Measurements from ENCODE around the gene COL4A3. TPM values are rescaled to one million over a fixed set of nuclear protein-coding genes. Genes with fewer than 3 reads are reported as not detected.
A peak's percentile ranks its signal among the peaks of the same experiment; 100 is the strongest.

The COL4A3 gene
- total and polyA plus RNA-seq, 2 experiments from 2014 or later: 0.29 TPM; not detected in 1

DNA sequence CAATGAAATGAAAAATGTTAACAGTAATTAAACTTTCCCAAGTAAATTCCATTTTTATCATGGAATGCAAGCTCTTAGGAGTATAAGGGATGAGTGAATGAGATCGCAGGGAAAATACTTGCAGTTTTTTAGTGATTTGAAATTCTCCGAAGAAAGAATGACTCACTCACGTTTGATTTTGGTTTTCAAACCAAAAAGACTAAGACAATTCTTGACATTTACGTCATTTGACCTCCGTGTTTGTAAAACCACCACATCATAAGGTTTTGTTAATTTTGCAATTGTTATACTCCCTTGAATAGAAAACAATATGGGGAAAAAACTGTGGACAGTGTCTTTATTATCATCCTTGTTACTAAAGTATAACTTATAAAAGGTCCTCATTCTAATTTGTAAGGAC lies 29.8 kb upstream of the COL4A3 start:
- TF ChIP-seq CTCF (IDR thresholded peaks at IDR 0.05; ENCODE audit: low read depth, low read length): no peak
- Histone ChIP-seq H3K36me3 (no peaks in the 10 kb centered on the region), H3K4me3 (no peak overlapping the region), H3K27ac (no peak overlapping the region), H3K27me3 (no peaks in the 10 kb centered on the region), H3K4me1 (ENCODE audit: low read depth) (no peaks in the 10 kb centered on the region), H3K9me3 (ENCODE audit: low read depth) (no peaks in the 10 kb centered on the region)
- peak in 1 of 2 donors; percentile 46 for DNase-seq (ENCODE audit: low read depth in 1 of 2, low spot score in 1 of 2)

DNA sequence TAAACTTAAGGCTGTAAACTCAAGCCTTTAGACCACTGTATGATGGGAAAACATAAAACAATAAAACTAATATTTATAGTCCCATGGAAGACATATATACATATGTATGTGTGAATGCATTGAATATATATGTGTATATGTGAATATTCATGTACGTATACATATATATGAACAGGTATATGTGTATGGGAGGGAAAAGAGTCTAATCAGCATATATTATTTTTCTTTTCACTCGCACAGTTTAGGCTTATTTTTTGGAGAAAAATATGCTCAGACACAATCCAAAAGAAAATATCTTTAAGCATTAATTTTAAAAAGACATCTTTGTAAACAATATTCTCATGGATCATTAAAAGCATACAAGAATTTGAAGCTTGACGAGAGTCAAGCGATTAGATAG lies 23.1 kb upstream of the COL4A3 start:
- no peak for DNase-seq (ENCODE audit: low read depth in 1 of 2, low spot score in 1 of 2)
- TF ChIP-seq CTCF (IDR thresholded peaks at IDR 0.05; ENCODE audit: low read depth, low read length): no peak
- no peak overlapping the region for H3K27ac ChIP-seq

GRCh38 chr2:227143895-227144294 lies 20.5 kb upstream of the COL4A3 start:
- H3K36me3 ChIP-seq: no peaks in the 10 kb centered on the region
- no peaks in the 10 kb centered on the region for H3K27me3 ChIP-seq
- no peak for DNase-seq (ENCODE audit: low read depth in 1 of 2, low spot score in 1 of 2)
- no peaks in the 10 kb centered on the region for H3K4me1 ChIP-seq (ENCODE audit: low read depth)
- no peak overlapping the region for H3K27ac ChIP-seq
- TF ChIP-seq CTCF (IDR thresholded peaks at IDR 0.05; ENCODE audit: low read depth, low read length): no peak
- no peak overlapping the region for H3K4me3 ChIP-seq
- no peaks in the 10 kb centered on the region for H3K9me3 ChIP-seq (ENCODE audit: low read depth)

More for the DNA sequence above, 23.1 kb upstream of the COL4A3 start:
- Histone ChIP-seq H3K4me1 (ENCODE audit: low read depth) (no peaks in the 10 kb centered on the region), H3K36me3 (no peaks in the 10 kb centered on the region), H3K27me3 (no peaks in the 10 kb centered on the region), H3K4me3 (no peak overlapping the region), H3K9me3 (ENCODE audit: low read depth) (no peaks in the 10 kb centered on the region)

DNA sequence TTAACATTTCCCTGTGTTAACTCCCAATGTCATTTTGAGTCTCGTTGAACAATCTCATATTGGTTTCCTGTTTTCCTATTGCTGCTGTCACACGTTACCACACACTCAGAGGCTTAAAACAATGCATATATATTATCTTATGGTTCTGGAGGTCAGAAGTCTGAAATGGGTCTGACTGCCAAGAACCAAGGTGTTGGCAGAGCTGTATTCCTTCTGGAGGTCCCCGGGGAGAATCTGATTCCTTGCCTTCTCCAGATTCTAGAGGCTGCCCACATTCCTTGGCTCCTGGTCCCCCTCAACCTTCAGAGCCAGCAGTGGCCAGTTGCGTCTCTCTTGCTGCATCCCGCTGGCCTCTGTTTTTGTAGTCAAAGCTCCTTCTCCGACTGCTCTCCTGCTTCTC lies 18.0 kb upstream of the COL4A3 start:
- no peak for TF ChIP-seq CTCF (IDR thresholded peaks at IDR 0.05; ENCODE audit: low read depth, low read length)
- DNase-seq (ENCODE audit: low read depth in 1 of 2, low spot score in 1 of 2): peak in 1 of 2 donors; percentile 52
- Histone ChIP-seq H3K27ac (no peak overlapping the region), H3K27me3 (no peaks in the 10 kb centered on the region), H3K9me3 (ENCODE audit: low read depth) (no peaks in the 10 kb centered on the region), H3K4me1 (ENCODE audit: low read depth) (no peaks in the 10 kb centered on the region), H3K36me3 (no peaks in the 10 kb centered on the region), H3K4me3 (no peak overlapping the region)

- TF ChIP-seq CTCF (IDR thresholded peaks at IDR 0.05; ENCODE audit: low read depth, low read length): no peak
- Histone ChIP-seq H3K4me3 (no peak overlapping the region), H3K9me3 (ENCODE audit: low read depth) (no peaks in the 10 kb centered on the region), H3K27ac (no peak overlapping the region), H3K27me3 (no peaks in the 10 kb centered on the region), H3K36me3 (no peaks in the 10 kb centered on the region), H3K4me1 (ENCODE audit: low read depth) (no peaks in the 10 kb centered on the region)
- DNase-seq (ENCODE audit: low read depth in 1 of 2, low spot score in 1 of 2): peak in 1 of 2 donors; percentile 32
These were observed 17.4 kb upstream of the COL4A3 start for GRCh38 chr2:227147023-227147422.

DNA sequence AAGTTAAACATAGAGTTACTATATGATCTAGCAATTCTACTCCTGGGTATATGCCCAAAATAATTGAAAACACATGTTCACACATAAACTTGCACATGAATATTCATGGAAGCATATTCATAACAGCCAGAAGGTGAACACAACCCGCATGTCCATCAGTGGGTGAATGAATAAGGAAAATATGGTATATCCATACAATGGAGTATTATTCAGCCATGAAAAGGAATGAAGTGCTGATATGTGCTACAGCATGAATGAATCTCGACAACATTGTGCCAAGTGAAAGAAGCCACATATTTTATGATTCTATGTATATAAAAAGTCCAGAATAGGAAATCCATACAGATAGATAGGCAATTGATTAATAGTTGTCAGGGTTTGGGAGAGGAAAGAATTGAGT lies 16.3 kb upstream of the COL4A3 start:
- no peak for DNase-seq (ENCODE audit: low read depth in 1 of 2, low spot score in 1 of 2)
- no peak for TF ChIP-seq CTCF (IDR thresholded peaks at IDR 0.05; ENCODE audit: low read depth, low read length)
- H3K4me3 ChIP-seq: no peak overlapping the region
- no peaks in the 10 kb centered on the region for H3K27me3 ChIP-seq
- no peaks in the 10 kb centered on the region for H3K4me1 ChIP-seq (ENCODE audit: low read depth)
- no peaks in the 10 kb centered on the region for H3K9me3 ChIP-seq (ENCODE audit: low read depth)
- no peaks in the 10 kb centered on the region for H3K36me3 ChIP-seq
- no peak overlapping the region for H3K27ac ChIP-seq
